Measurements from ENCODE around the gene ABCB10.

DNA sequence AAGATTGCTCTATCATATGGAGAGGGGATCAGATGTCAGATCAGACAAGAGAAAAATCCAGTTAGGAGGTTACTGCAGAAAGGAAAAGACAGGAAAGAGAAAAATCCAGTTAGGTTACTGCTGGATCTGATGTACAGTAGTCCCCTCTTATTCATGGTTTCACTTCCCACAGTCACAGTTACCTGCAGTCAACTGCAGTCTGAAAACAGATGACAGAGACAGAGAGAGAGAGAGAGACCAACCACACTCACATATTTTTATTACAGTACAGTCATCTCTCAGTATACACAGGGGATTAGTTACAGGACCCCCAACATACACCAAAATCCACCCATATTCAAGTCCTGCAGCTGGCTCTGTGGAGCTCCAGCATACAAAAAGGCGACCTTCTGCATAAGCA is 79.7 kb downstream of the ABCB10 start:
- no peak for TF ChIP-seq CTCF (IDR thresholded peaks at IDR 0.05)
- no peak for TF ChIP-seq BHLHE40 (IDR thresholded peaks at IDR 0.05; ENCODE audit: low read depth, low read length)
- TF ChIP-seq, protein P1, sequence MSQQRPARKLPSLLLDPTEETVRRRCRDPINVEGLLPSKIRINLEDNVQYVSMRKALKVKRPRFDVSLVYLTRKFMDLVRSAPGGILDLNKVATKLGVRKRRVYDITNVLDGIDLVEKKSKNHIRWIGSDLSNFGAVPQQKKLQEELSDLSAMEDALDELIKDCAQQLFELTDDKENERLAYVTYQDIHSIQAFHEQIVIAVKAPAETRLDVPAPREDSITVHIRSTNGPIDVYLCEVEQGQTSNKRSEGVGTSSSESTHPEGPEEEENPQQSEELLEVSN (IDR thresholded peaks at IDR 0.05; ENCODE audit: borderline replicate concordance, low read depth) = no peak
- no peak for TF ChIP-seq JUNB (IDR thresholded peaks at IDR 0.05)

All from A549 (cell line).